Mesothelial cell of epicardium (in vitro differentiated cells): ENCODE data around the gene PARVA. TPM values are rescaled to one million over a fixed set of nuclear protein-coding genes. Genes with fewer than 3 reads are reported as not detected.
"Not testable (repeated sequence)": the region's sequence is repeated elsewhere in the genome, so short reads cannot be mapped to it uniquely, and the experiment has no call there.

Experiments used
- DNase-seq, 2 experiments: peaks; one replicate each; pipeline ENCODE4 v3.0.0; 2021; ENCODE audit warnings: low spot score in 2 of 2; ENCODE audit not compliant: unreplicated experiment in 2 of 2
- H3K27ac Mint-ChIP-seq: 2 replicates; pipeline ENCODE4 v1.8.0; 2021; ENCODE audit warnings: mixed read lengths
- H3K27me3 Mint-ChIP-seq: 2 replicates; pipeline ENCODE4 v1.8.0; 2021; ENCODE audit warnings: low read depth, mixed read lengths
- H3K36me3 Mint-ChIP-seq: 2 replicates; pipeline ENCODE4 v1.8.0; 2021; ENCODE audit warnings: mixed read lengths
- H3K4me1 Mint-ChIP-seq: 2 replicates; pipeline ENCODE4 v1.8.0; 2021; ENCODE audit warnings: mixed read lengths
- H3K4me3 Mint-ChIP-seq: 2 replicates; pipeline ENCODE4 v1.8.0; 2021; ENCODE audit warnings: mild to moderate bottlenecking, moderate library complexity, mixed read lengths
- H3K9me3 Mint-ChIP-seq: 2 replicates; pipeline ENCODE4 v1.8.0; 2021; ENCODE audit warnings: mixed read lengths
- CTCF ChIP-seq: fragments of 200-600 bp; sonication (generic); IDR thresholded peaks from one replicate; pipeline ENCODE4 v1.5.0; 2021; ENCODE audit warnings: antibody characterized with exemption; ENCODE audit not compliant: unreplicated experiment
- total RNA-seq: library from RNA; stranded (reverse); gene quantifications from 3 replicates; pipeline ENCODE4 v1.2.1, GENCODE V29; 2021

PARVA gene
- total RNA-seq, 1 donor from 2014 or later, result 77.1 TPM

- Mint-ChIP-seq H3K4me3 (no peak overlapping the region), H3K27ac (no peak overlapping the region), H3K36me3 (no peaks in the 10 kb centered on the region), H3K9me3 (no peaks in the 10 kb centered on the region), H3K4me1 (peaks cover 19% of the 10 kb centered on the region), H3K27me3 (no peaks in the 10 kb centered on the region)
- no peak for DNase-seq
- TF ChIP-seq CTCF, result no peak
Observed at GRCh38 chr11:12359761-12360160, 17.6 kb upstream of the PARVA start.

GRCh38 chr11:12361682-12362081 is 15.7 kb upstream of the PARVA start:
- Mint-ChIP-seq H3K27me3 (no peaks in the 10 kb centered on the region), H3K27ac (no peak overlapping the region), H3K4me3 (no peak overlapping the region), H3K9me3 (no peaks in the 10 kb centered on the region), H3K36me3 (no peaks in the 10 kb centered on the region), H3K4me1 (peaks cover 19% of the 10 kb centered on the region)
- TF ChIP-seq CTCF, result no peak
- DNase-seq, result no peak

DNA sequence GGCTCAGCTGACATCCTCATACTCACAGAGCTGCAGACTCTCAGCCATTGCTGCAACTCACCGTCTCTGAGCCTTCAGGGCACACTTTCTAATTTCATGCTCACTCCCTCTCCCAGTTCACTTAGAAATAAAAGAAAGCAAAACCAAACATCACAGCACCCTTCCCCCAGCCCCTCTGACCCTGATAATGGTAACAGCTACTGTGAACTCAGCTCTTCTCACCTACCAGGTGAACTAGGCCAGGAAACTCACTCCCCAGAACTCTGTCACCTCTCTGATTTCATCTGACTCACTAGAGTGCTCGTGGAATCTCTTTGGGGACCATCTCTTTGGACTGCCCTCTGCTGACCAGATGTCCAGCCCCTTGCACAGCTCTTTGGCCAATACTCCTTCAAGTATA is 14.5 kb upstream of the PARVA start:
- Mint-ChIP-seq H3K36me3 (no peaks in the 10 kb centered on the region), H3K4me3 (no peak overlapping the region), H3K27ac (no peak overlapping the region), H3K9me3 (peaks cover 5% of the 10 kb centered on the region), H3K4me1 (peaks cover 14% of the 10 kb centered on the region), H3K27me3 (no peaks in the 10 kb centered on the region)
- TF ChIP-seq CTCF, result no peak
- no peak for DNase-seq

DNA sequence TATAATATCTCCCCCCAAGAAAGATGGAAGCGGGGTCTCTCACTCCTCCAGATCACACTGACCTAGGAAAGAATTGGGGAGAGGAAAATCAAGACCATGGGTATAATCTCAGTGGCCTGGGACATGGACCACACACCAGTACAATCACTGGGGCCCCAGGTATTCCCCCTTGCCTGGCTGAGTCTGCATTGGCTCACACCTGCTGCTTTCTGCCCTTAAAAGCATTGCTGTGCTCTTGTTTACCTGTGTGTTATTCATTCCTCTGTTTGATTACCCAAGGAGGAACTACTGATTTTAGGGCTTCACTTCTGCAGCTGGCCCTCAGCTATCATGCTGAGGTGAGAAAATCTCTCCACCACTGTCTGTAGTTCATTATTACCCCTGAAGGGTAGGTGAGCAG is 14.0 kb upstream of the PARVA start:
- H3K9me3 Mint-ChIP-seq, result peaks cover 5% of the 10 kb centered on the region
- no peaks in the 10 kb centered on the region for H3K27me3 Mint-ChIP-seq
- peaks cover 14% of the 10 kb centered on the region for H3K4me1 Mint-ChIP-seq
- no peaks in the 10 kb centered on the region for H3K36me3 Mint-ChIP-seq
- no peak for TF ChIP-seq CTCF
- H3K4me3 Mint-ChIP-seq, result no peak overlapping the region
- no peak for DNase-seq
- H3K27ac Mint-ChIP-seq, result no peak overlapping the region

- not testable (repeated sequence) for H3K36me3 Mint-ChIP-seq, DNase-seq, H3K27me3 Mint-ChIP-seq, H3K4me3 Mint-ChIP-seq, H3K27ac Mint-ChIP-seq
- Mint-ChIP-seq H3K9me3 (peaks cover 24% of the 10 kb centered on the region), H3K4me1 (peaks cover 10% of the 10 kb centered on the region)
Observed at GRCh38 chr11:12365965-12366575, 11.3 kb upstream of the PARVA start.

- H3K36me3 Mint-ChIP-seq, DNase-seq, H3K4me1 Mint-ChIP-seq, H3K27me3 Mint-ChIP-seq, H3K4me3 Mint-ChIP-seq, H3K27ac Mint-ChIP-seq: not testable (repeated sequence)
- peaks cover 27% of the 10 kb centered on the region for H3K9me3 Mint-ChIP-seq
Observed at GRCh38 chr11:12367057-12367456, 10.3 kb upstream of the PARVA start.

DNA sequence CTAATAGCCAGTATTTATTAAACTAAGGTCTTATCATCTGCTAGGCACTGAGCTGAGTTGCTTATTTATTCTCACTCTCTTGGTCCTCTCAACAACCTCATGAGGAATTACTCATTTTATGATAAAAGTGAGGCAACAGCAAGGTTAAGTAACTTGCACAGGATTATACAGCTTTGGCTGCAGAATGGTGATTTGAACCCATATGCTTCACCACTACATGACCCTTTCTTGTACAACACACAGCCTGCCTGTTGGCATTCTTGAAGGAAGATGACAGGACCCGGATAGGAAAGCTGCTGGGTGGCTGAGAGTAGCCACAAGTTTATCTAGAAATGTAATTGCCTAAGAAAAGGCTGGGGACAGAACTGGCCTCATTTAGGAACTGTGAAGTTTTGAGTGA is 5.3 kb upstream of the PARVA start:
- Mint-ChIP-seq H3K27ac (no peak overlapping the region), H3K4me1 (peaks cover 20% of the 10 kb centered on the region), H3K27me3 (no peaks in the 10 kb centered on the region), H3K4me3 (no peak overlapping the region), H3K36me3 (no peaks in the 10 kb centered on the region), H3K9me3 (peaks cover 25% of the 10 kb centered on the region)
- TF ChIP-seq CTCF, result no peak
- DNase-seq, result no peak
